GM23338 (cell line): Measurements from ENCODE around the gene AATF. TPM values are rescaled to one million over a fixed set of nuclear protein-coding genes. Genes with fewer than 3 reads are reported as not detected.

Source experiments
- ATAC-seq: fragments of 200-7000 bp; cut with Tn5 transposase; 3 replicates; pipeline ENCODE4 v1.9.1; 2020
- DNase-seq: peaks from one replicate; pipeline ENCODE4 v3.0.0-alpha.2; 2015; ENCODE audit warnings: low spot score
- H2AFZ ChIP-seq: fragments of 200-600 bp; sonication (generic); 2 replicates; pipeline ENCODE4 v1.8.0; 2016; ENCODE audit warnings: antibody characterized with exemption, mild to moderate bottlenecking, moderate library complexity
- H3F3A ChIP-seq: fragments of 200-600 bp; sonication (generic); replicated peaks from 2 replicates; pipeline ENCODE4 v1.8.0; 2017; ENCODE audit warnings: antibody characterized with exemption, mixed run types, low read depth
- H3K27ac ChIP-seq: fragments of 200-600 bp; sonication (generic); 2 replicates; pipeline ENCODE4 v1.6.1; 2016; ENCODE audit warnings: low read depth
- H3K27me3 ChIP-seq: fragments of 200-600 bp; sonication (generic); 2 replicates; pipeline ENCODE4 v1.8.0; 2016; ENCODE audit warnings: mild to moderate bottlenecking, mixed run types, moderate library complexity; ENCODE audit not compliant: insufficient read depth
- H3K36me3 ChIP-seq: fragments of 200-600 bp; sonication (generic); 2 replicates; pipeline ENCODE4 v1.8.0; 2016; ENCODE audit warnings: mild to moderate bottlenecking; ENCODE audit not compliant: insufficient read depth
- H3K4me1 ChIP-seq: fragments of 200-600 bp; sonication (generic); 2 replicates; pipeline ENCODE4 v1.8.0; 2016; ENCODE audit warnings: mild to moderate bottlenecking, moderate library complexity; ENCODE audit not compliant: insufficient read depth
- H3K4me2 ChIP-seq: fragments of 200-600 bp; sonication (generic); 2 replicates; pipeline ENCODE4 v1.7.1; 2017; ENCODE audit warnings: mixed run types
- H3K4me3 ChIP-seq: fragments of 200-600 bp; sonication (generic); 2 replicates; pipeline ENCODE4 v1.6.1; 2016; ENCODE audit warnings: mixed run types
- H3K79me2 ChIP-seq: fragments of 200-600 bp; sonication (generic); replicated peaks from 2 replicates; pipeline ENCODE4 v1.8.0; 2017; ENCODE audit warnings: mild to moderate bottlenecking; ENCODE audit not compliant: insufficient read depth
- H3K9me2 ChIP-seq: fragments of 200-600 bp; sonication (generic); 2 replicates; pipeline ENCODE4 v1.8.0; 2017; ENCODE audit not compliant: insufficient read depth
- H4K20me1 ChIP-seq: fragments of 200-600 bp; sonication (generic); replicated peaks from 2 replicates; pipeline ENCODE4 v1.8.0; 2017; ENCODE audit warnings: mild to moderate bottlenecking; ENCODE audit not compliant: insufficient read depth
- H3K27ac Mint-ChIP-seq: 2 replicates; pipeline ENCODE4 v1.8.0; 2020; ENCODE audit warnings: inconsistent platforms, mild to moderate bottlenecking, moderate library complexity, mixed read lengths
- H3K27me3 Mint-ChIP-seq: 3 replicates; pipeline ENCODE4 v1.8.0; 2022; ENCODE audit warnings: low read depth, mild to moderate bottlenecking, moderate library complexity, mixed read lengths, inconsistent platforms; ENCODE audit not compliant: insufficient read depth, poor library complexity
- H3K36me3 Mint-ChIP-seq: 3 replicates; pipeline ENCODE4 v1.8.0; 2021; ENCODE audit warnings: low read depth, mild to moderate bottlenecking, inconsistent platforms, moderate library complexity, mixed read lengths
- H3K4me1 Mint-ChIP-seq: 3 replicates; pipeline ENCODE4 v1.8.0; 2020; ENCODE audit warnings: mild to moderate bottlenecking, inconsistent platforms, mixed read lengths
- H3K4me3 Mint-ChIP-seq: 3 replicates; pipeline ENCODE4 v1.8.0; 2021; ENCODE audit warnings: moderate library complexity, mild to moderate bottlenecking, inconsistent platforms, mixed read lengths
- H3K9me3 Mint-ChIP-seq: 3 replicates; pipeline ENCODE4 v1.8.0; 2020; ENCODE audit warnings: moderate library complexity, mild to moderate bottlenecking, inconsistent platforms, mixed read lengths
- CREB1 ChIP-seq: fragments of 250-450 bp; sonication (Bioruptor Pico); IDR thresholded peaks from 2 replicates; pipeline ENCODE4 v1.5.0; 2020; ENCODE audit warnings: low read depth, mild to moderate bottlenecking, moderate library complexity
- EZH2 ChIP-seq: fragments of 200-600 bp; sonication (generic); IDR thresholded peaks from one replicate; pipeline ENCODE4 v1.8.0; 2017; ENCODE audit warnings: antibody characterized with exemption, mild to moderate bottlenecking, low read depth; ENCODE audit not compliant: unreplicated experiment
- EZH2phosphoT487 ChIP-seq: fragments of 200-600 bp; sonication (generic); IDR thresholded peaks from one replicate; pipeline ENCODE4 v1.8.1; 2018; ENCODE audit warnings: antibody characterized with exemption; ENCODE audit not compliant: unreplicated experiment
- JUNB ChIP-seq: IDR thresholded peaks from one replicate; pipeline ENCODE4 v1.6.1; 2016; ENCODE audit warnings: antibody characterized with exemption; ENCODE audit not compliant: unreplicated experiment
- NANOG ChIP-seq: IDR thresholded peaks from 2 replicates; pipeline ENCODE4 v1.6.1; 2016; ENCODE audit warnings: antibody characterized with exemption, borderline replicate concordance
- POLR2AphosphoS5 ChIP-seq: IDR thresholded peaks from 2 replicates; pipeline ENCODE4 v1.6.1; 2016; ENCODE audit warnings: antibody characterized with exemption, low read depth
- REST ChIP-seq: IDR thresholded peaks from one replicate; pipeline ENCODE4 v1.6.1; 2018; ENCODE audit warnings: antibody characterized with exemption; ENCODE audit not compliant: unreplicated experiment
- STAT1 ChIP-seq: IDR thresholded peaks from one replicate; pipeline ENCODE4 v1.6.1; 2016; ENCODE audit warnings: antibody characterized with exemption; ENCODE audit not compliant: unreplicated experiment
- ZNF114 ChIP-seq: fragments of 250-450 bp; sonication (Bioruptor Pico); IDR thresholded peaks from 2 replicates; pipeline ENCODE4 v1.5.0; 2020; ENCODE audit warnings: mild to moderate bottlenecking, moderate library complexity
- ZNF331 ChIP-seq: fragments of 250-450 bp; sonication (Bioruptor Pico); IDR thresholded peaks from 2 replicates; pipeline ENCODE4 v1.5.0; 2020; ENCODE audit warnings: low read depth, mild to moderate bottlenecking, moderate library complexity
- polyA plus RNA-seq: library from polyadenylated mRNA; unstranded; fragments of >200 nt; fragmentation: Nextera tagmentation; extraction: Ambion mirVana; gene quantifications from 2 replicates; pipeline ENCODE4 v1.2.1, GENCODE V29; 2016
- total RNA-seq: library from RNA; depleted of rRNA; stranded (reverse); fragments of >200 nt; shearing (Covaris generic); gene quantifications from 2 replicates; pipeline ENCODE4 v1.2.3, GENCODE V29; 2014
- TF ChIP-seq, protein P1 (sequence below): fragments of 250-450 bp; sonication (Bioruptor Pico); IDR thresholded peaks from 2 replicates; pipeline ENCODE4 v1.5.0; 2020; ENCODE audit warnings: mild to moderate bottlenecking, moderate library complexity
- TF ChIP-seq, protein P2 (sequence below): IDR thresholded peaks from 2 replicates; pipeline ENCODE4 v1.6.1; 2016; ENCODE audit warnings: antibody characterized with exemption
- TF ChIP-seq, protein P3 (sequence below), 2 experiments: fragments of 200-600 bp in 1 of 2; sonication (generic) in 1 of 2; conservative IDR thresholded peaks; 2 replicates each; pipeline versions ENCODE4 v1.5.1 to v1.6.1; 2016 to 2017; ENCODE audit warnings: antibody characterized with exemption in 2 of 2, low read depth in 2 of 2, mild to moderate bottlenecking in 2 of 2, moderate library complexity in 1 of 2

AATF gene
- total and polyA plus RNA-seq, 2 experiments from 2014 or later, result 40.2 to 71.2 TPM

GRCh38 chr17:37088459-37088858 lies 139.7 kb downstream of the AATF start:
- H3K27me3 Mint-ChIP-seq, result peaks cover 6% of the 10 kb centered on the region
- H3K4me1 ChIP-seq, result peaks cover under 1% of the 10 kb centered on the region; the same call in 1 of the 2 replicates
- no peaks in the 10 kb centered on the region for H3K9me2 ChIP-seq
- H3K4me1 Mint-ChIP-seq, result peaks cover 25% of the 10 kb centered on the region
- peak; percentile 13; the same call in 2 of the 3 replicates for ATAC-seq
- H3K27ac ChIP-seq, result no peak overlapping the region
- no peak overlapping the region for H2AFZ ChIP-seq
- DNase-seq, result no peak
- peaks cover 46% of the 10 kb centered on the region for H3K36me3 Mint-ChIP-seq
- H3K4me2 ChIP-seq, result no peak overlapping the region
- H3K4me3 ChIP-seq, result no peak overlapping the region
- H4K20me1 ChIP-seq, result no peaks in the 10 kb centered on the region; the same call in 1 of the 2 replicates
- H3K27ac Mint-ChIP-seq, result no peak overlapping the region
- H3K79me2 ChIP-seq, result no peaks in the 10 kb centered on the region
- TF ChIP-seq JUNB (no peak), CREB1 (CRISPR knock-in tag) (no peak), ZNF114 (no peak), NANOG (no peak), ZNF331 (CRISPR knock-in tag) (no peak), REST (no peak), STAT1 (no peak), EZH2 (no peak), EZH2phosphoT487 (no peak), POLR2AphosphoS5 (no peak)
- TF ChIP-seq, protein P1, sequence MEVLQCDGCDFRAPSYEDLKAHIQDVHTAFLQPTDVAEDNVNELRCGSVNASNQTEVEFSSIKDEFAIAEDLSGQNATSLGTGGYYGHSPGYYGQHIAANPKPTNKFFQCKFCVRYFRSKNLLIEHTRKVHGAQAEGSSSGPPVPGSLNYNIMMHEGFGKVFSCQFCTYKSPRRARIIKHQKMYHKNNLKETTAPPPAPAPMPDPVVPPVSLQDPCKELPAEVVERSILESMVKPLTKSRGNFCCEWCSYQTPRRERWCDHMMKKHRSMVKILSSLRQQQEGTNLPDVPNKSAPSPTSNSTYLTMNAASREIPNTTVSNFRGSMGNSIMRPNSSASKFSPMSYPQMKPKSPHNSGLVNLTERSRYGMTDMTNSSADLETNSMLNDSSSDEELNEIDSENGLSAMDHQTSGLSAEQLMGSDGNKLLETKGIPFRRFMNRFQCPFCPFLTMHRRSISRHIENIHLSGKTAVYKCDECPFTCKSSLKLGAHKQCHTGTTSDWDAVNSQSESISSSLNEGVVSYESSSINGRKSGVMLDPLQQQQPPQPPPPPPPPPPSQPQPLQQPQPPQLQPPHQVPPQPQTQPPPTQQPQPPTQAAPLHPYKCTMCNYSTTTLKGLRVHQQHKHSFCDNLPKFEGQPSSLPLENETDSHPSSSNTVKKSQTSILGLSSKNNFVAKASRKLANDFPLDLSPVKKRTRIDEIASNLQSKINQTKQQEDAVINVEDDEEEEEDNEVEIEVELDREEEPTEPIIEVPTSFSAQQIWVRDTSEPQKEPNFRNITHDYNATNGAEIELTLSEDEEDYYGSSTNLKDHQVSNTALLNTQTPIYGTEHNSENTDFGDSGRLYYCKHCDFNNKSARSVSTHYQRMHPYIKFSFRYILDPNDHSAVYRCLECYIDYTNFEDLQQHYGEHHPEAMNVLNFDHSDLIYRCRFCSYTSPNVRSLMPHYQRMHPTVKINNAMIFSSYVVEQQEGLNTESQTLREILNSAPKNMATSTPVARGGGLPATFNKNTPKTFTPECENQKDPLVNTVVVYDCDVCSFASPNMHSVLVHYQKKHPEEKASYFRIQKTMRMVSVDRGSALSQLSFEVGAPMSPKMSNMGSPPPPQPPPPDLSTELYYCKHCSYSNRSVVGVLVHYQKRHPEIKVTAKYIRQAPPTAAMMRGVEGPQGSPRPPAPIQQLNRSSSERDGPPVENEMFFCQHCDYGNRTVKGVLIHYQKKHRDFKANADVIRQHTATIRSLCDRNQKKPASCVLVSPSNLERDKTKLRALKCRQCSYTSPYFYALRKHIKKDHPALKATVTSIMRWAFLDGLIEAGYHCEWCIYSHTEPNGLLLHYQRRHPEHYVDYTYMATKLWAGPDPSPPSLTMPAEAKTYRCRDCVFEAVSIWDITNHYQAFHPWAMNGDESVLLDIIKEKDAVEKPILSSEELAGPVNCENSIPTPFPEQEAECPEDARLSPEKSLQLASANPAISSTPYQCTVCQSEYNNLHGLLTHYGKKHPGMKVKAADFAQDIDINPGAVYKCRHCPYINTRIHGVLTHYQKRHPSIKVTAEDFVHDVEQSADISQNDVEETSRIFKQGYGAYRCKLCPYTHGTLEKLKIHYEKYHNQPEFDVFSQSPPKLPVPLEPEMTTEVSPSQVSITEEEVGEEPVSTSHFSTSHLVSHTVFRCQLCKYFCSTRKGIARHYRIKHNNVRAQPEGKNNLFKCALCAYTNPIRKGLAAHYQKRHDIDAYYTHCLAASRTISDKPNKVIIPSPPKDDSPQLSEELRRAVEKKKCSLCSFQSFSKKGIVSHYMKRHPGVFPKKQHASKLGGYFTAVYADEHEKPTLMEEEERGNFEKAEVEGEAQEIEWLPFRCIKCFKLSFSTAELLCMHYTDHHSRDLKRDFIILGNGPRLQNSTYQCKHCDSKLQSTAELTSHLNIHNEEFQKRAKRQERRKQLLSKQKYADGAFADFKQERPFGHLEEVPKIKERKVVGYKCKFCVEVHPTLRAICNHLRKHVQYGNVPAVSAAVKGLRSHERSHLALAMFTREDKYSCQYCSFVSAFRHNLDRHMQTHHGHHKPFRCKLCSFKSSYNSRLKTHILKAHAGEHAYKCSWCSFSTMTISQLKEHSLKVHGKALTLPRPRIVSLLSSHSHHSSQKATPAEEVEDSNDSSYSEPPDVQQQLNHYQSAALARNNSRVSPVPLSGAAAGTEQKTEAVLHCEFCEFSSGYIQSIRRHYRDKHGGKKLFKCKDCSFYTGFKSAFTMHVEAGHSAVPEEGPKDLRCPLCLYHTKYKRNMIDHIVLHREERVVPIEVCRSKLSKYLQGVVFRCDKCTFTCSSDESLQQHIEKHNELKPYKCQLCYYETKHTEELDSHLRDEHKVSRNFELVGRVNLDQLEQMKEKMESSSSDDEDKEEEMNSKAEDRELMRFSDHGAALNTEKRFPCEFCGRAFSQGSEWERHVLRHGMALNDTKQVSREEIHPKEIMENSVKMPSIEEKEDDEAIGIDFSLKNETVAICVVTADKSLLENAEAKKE (CRISPR knock-in tag), result no peak
- TF ChIP-seq, protein P2, sequence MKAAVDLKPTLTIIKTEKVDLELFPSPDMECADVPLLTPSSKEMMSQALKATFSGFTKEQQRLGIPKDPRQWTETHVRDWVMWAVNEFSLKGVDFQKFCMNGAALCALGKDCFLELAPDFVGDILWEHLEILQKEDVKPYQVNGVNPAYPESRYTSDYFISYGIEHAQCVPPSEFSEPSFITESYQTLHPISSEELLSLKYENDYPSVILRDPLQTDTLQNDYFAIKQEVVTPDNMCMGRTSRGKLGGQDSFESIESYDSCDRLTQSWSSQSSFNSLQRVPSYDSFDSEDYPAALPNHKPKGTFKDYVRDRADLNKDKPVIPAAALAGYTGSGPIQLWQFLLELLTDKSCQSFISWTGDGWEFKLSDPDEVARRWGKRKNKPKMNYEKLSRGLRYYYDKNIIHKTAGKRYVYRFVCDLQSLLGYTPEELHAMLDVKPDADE, result no peak
- TF ChIP-seq, protein P3, sequence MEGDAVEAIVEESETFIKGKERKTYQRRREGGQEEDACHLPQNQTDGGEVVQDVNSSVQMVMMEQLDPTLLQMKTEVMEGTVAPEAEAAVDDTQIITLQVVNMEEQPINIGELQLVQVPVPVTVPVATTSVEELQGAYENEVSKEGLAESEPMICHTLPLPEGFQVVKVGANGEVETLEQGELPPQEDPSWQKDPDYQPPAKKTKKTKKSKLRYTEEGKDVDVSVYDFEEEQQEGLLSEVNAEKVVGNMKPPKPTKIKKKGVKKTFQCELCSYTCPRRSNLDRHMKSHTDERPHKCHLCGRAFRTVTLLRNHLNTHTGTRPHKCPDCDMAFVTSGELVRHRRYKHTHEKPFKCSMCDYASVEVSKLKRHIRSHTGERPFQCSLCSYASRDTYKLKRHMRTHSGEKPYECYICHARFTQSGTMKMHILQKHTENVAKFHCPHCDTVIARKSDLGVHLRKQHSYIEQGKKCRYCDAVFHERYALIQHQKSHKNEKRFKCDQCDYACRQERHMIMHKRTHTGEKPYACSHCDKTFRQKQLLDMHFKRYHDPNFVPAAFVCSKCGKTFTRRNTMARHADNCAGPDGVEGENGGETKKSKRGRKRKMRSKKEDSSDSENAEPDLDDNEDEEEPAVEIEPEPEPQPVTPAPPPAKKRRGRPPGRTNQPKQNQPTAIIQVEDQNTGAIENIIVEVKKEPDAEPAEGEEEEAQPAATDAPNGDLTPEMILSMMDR (conservative IDR thresholded peaks at IDR 0.05; ENCODE audit: low read depth in 2 of 2), result no peak
- H3K27me3 ChIP-seq, result no peaks in the 10 kb centered on the region
- peaks cover 3% of the 10 kb centered on the region for H3F3A ChIP-seq
- no peak overlapping the region for H3K4me3 Mint-ChIP-seq
- H3K9me3 Mint-ChIP-seq, result no peaks in the 10 kb centered on the region
- peaks cover 30% of the 10 kb centered on the region for H3K36me3 ChIP-seq
